Body of pancreas (tissue), 4 donors: ENCODE results near the gene RAET1G. TPM values are rescaled to one million over a fixed set of nuclear protein-coding genes. Genes with fewer than 3 reads are reported as not detected.
"Not testable (repeated sequence)": the region's sequence is repeated elsewhere in the genome, so short reads cannot be mapped to it uniquely, and the experiment has no call there.

Experiments
- ATAC-seq: fragments of 150-250 bp; one replicate; pipeline ENCODE4 v1.9.1; 2016
- DNase-seq, 4 donors: peaks; one replicate each; pipeline ENCODE4 v3.0.0-alpha.2; 2019
- H3K27ac ChIP-seq, 4 donors: fragments of 200-600 bp; sonication (generic); 1 replicate in 3 of 4; 2 replicates in 1 of 4; pipeline versions ENCODE4 v1.5.1 to v1.6.1; 2016 to 2019; ENCODE audit warnings: mild to moderate bottlenecking in 1 of 4, mixed read lengths in 1 of 4, moderate library complexity in 1 of 4
- H3K27me3 ChIP-seq, 2 donors: fragments of 200-600 bp; sonication (generic); one replicate each; pipeline ENCODE4 v1.6.0; 2016; ENCODE audit warnings: mild to moderate bottlenecking in 1 of 2
- H3K36me3 ChIP-seq, 2 donors: fragments of 200-600 bp; sonication (generic); replicated peaks in 1 of 2; 2 replicates each; pipeline ENCODE4 v1.5.1; 2016; ENCODE audit warnings: low read depth in 2 of 2; ENCODE audit not compliant: insufficient read depth in 1 of 2
- H3K4me1 ChIP-seq: fragments of 200-600 bp; sonication (generic); one replicate; pipeline ENCODE4 v1.6.0; 2016
- H3K4me3 ChIP-seq, 2 donors: fragments of 200-600 bp; sonication (generic); 1 replicate in 1 of 2; 2 replicates in 1 of 2; pipeline ENCODE4 v1.5.1; 2016 to 2019
- H3K9me3 ChIP-seq, 3 donors: fragments of 200-600 bp; sonication (generic); 1 replicate in 2 of 3; 2 replicates in 1 of 3; pipeline ENCODE4 v1.5.1; 2016
- CTCF ChIP-seq, 7 experiments: fragments of 450-650 bp in 4 of 7; fragments of 200-600 bp in 3 of 7; sonication (generic) in 3 of 7; IDR thresholded peaks; one replicate each; pipeline ENCODE4 v1.5.1; 2016 to 2019; ENCODE audit warnings: antibody characterized with exemption in 7 of 7
- POLR2A ChIP-seq, 3 donors: fragments of 450-650 bp; IDR thresholded peaks; one replicate each; pipeline ENCODE4 v1.6.1; 2016; ENCODE audit warnings: antibody characterized with exemption in 3 of 3, mild to moderate bottlenecking in 2 of 3
- WGBS, 2 donors: methylation state at CpG; one replicate each; pipeline ENCODE4 v1.1.5; 2017; 5-methylcytosine and 5-hydroxymethylcytosine counted together
- intact Hi-C: fragments of 100-400 bp; cut with DNase I; formaldehyde crosslinking; loops from one replicate; pipeline ENCODE4 v1.15.1; 2023
- total RNA-seq, 2 donors: library from RNA; depleted of rRNA; stranded (reverse); fragments of >200 nt; gene quantifications; one replicate each; pipeline ENCODE4 v1.1.0, GENCODE V29; 2016

The RAET1G gene
- total RNA-seq, 2 donors from 2014 or later = not detected

DNA sequence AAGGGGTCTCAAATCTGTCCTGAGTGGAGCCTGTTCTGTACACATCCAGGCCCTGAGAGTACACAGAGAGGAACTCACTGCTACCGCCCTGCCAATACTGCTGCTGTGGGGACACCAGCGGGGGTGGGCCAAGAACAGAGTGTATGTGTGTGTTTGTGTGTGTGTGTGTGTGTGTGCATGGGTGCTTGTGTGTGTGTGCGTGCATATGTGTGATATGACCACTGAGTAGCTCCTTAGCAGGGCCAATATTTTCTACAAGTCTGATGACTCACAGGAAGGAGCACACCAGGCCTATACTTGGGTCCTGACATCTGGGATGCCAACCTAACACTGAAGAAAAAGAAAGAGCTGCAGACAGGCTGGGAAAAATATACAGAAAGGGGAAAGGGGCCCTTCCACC lies 26.4 kb downstream of the RAET1G start:
- Histone ChIP-seq H3K9me3 (no peaks in the 10 kb centered on the region), H3K4me1 (peaks cover 12% of the 10 kb centered on the region), H3K27me3 (no peaks in the 10 kb centered on the region), H3K4me3 (no peak overlapping the region), H3K27ac (peak overlapping the region in 2 of 4 donors; percentile 14 to 41), H3K36me3 (no peaks in the 10 kb centered on the region)
- no peak for TF ChIP-seq POLR2A (IDR thresholded peaks at IDR 0.05)
- no peak for TF ChIP-seq CTCF (IDR thresholded peaks at IDR 0.05)
- no peak for DNase-seq
- WGBS, 2 donors = 75 to 79% methylated on average over 3 of the region's 3 CpGs
- intact Hi-C loops = no loop called here
- ATAC-seq = no peak

DNA sequence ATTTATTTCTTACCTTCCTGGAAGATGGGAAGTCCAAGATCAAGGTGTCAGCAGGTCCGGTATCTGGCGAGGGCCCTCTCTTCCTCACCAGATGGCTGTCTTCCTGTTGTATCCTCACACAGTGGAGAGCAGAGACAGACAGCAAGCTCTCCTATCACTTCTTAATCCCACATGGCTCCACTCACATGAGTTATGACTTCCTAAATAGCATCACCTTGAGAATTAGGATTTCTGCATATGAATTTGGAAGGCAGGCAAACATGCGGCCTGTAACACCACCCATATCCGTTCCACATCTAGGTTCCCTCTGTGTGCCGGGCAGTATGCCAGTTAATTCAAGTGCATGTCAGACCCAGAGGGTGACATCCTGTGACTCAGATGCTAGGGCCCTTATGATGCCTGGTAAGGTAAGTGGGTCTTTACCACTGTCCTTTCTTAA lies 27.1 kb downstream of the RAET1G start:
- no peaks in the 10 kb centered on the region for H3K27me3 ChIP-seq
- TF ChIP-seq POLR2A (IDR thresholded peaks at IDR 0.05) (no peak), CTCF (IDR thresholded peaks at IDR 0.05) (no peak)
- DNase-seq (peak in 3 of 4 donors; percentile 25 to 42 (median 40)), ATAC-seq (peak; percentile 45)
- H3K4me1 ChIP-seq = peaks cover 12% of the 10 kb centered on the region
- H3K9me3 ChIP-seq = no peaks in the 10 kb centered on the region
- H3K4me3 ChIP-seq = no peak overlapping the region
- 45 to 47% methylated on average over 5 of the region's 5 CpGs for WGBS, 2 donors
- intact Hi-C loops = no loop called here
- no peaks in the 10 kb centered on the region for H3K36me3 ChIP-seq
- H3K27ac ChIP-seq = peak overlapping the region in 2 of 4 donors; percentile 7 to 40

GRCh38 chr6:149895048-149895590 lies 27.8 kb downstream of the RAET1G start:
- intact Hi-C loops = no loop called here
- Histone ChIP-seq H3K9me3 (no peaks in the 10 kb centered on the region), H3K36me3 (no peaks in the 10 kb centered on the region), H3K27ac (peak overlapping the region in 2 of 4 donors; percentile 7 to 40), H3K4me3 (no peak overlapping the region), H3K27me3 (no peaks in the 10 kb centered on the region), H3K4me1 (peaks cover 12% of the 10 kb centered on the region)
- ATAC-seq (peak; percentile 78), DNase-seq (peak; percentile 40 to 70 (median 68))
- 14 to 44% methylated on average over 1 to 7 of the region's 7 CpGs for WGBS, 2 donors
- TF ChIP-seq POLR2A (IDR thresholded peaks at IDR 0.05) = no peak
- TF ChIP-seq CTCF (IDR thresholded peaks at IDR 0.05) = no peak

DNA sequence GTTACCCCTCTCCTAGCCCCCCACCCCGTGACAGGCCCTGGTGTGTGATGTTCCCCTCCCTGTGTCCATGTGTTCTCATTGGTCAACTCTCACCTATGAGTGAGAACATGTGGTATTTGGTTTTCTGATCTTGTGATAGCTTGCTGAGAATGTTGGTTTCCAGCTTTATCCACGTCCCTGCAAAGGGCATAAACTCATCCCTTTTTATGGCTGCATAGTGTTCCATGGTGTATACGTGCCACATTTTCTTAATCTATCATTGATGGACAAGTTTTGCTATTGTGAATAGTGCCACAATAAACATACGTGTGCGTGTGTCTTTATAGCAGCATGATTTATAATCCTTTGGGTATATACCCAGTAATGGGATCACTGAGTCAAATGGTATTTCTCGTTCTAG lies 31.1 kb downstream of the RAET1G start:
- H3K9me3 ChIP-seq, H3K4me3 ChIP-seq, H3K27me3 ChIP-seq, H3K27ac ChIP-seq, H3K36me3 ChIP-seq, ATAC-seq, intact Hi-C loops, DNase-seq: not testable (repeated sequence)
- H3K4me1 ChIP-seq = peaks cover 12% of the 10 kb centered on the region
- WGBS, 2 donors = 76 to 87% methylated on average over 6 of the region's 6 CpGs

DNA sequence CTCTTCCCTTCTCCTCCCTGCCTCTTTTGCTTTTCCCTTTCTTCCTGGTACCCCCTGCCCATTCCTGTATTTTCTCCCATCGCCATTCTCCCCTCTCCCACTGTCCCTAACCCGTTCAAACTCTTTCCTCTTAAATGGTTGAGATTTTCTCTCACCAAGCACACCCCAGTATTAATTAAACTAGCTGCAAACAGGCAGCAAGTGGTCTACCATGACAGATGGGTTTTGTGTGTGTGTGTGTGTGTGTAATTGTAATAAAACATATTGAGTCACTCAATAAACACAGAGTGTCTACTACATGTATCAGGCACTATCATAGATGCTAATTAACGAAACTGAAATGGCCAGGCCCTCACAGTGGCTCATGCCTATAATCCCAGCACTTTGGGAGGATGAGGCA lies 31.7 kb downstream of the RAET1G start:
- intact Hi-C loops = no loop called here
- no peak overlapping the region for H3K4me3 ChIP-seq
- WGBS, 2 donors = 80 to 82% methylated on average over 3 of the region's 3 CpGs
- peaks cover 12% of the 10 kb centered on the region for H3K4me1 ChIP-seq
- no peaks in the 10 kb centered on the region for H3K27me3 ChIP-seq
- H3K9me3 ChIP-seq = no peaks in the 10 kb centered on the region
- DNase-seq (no peak), ATAC-seq (no peak)
- H3K36me3 ChIP-seq = no peaks in the 10 kb centered on the region
- TF ChIP-seq POLR2A (IDR thresholded peaks at IDR 0.05) (no peak), CTCF (IDR thresholded peaks at IDR 0.05) (no peak)
- no peak overlapping the region for H3K27ac ChIP-seq
